HEK293 (cell line): Measurements from ENCODE around the gene BET1L.

Source experiments
- CTCF ChIA-PET: fragments of 350-600 bp; formaldehyde crosslinking; extraction: SDS; loops from one replicate; lab custom pipeline; 2021; ENCODE audit warnings: antibody characterized with exemption; lab: Yijun Ruan, JAX
- POLR2A ChIA-PET: fragments of 300-600 bp; formaldehyde crosslinking; extraction: SDS; loops from one replicate; lab custom pipeline; 2020; ENCODE audit warnings: antibody characterized with exemption, inconsistent platforms; lab: Yijun Ruan, JAX
- H3K27ac ChIP-seq: fragments of 200-500 bp; sonication (Bioruptor generic); 2 replicates; pipeline ENCODE4 v1.5.1; 2014; ENCODE audit warnings: low read depth, low read length, control low read depth, inconsistent platforms; ENCODE audit errors: extremely low read depth
- H3K36me3 ChIP-seq, 2 experiments: fragments of 200-500 bp in 1 of 2; sonication (Bioruptor generic) in 1 of 2; 1 replicate in 1 of 2; 2 replicates in 1 of 2; pipeline ENCODE4 v1.5.1; 2014 to 2017; ENCODE audit warnings: inconsistent platforms in 2 of 2, low read length in 2 of 2; ENCODE audit not compliant: control insufficient read depth in 2 of 2, insufficient read depth in 1 of 2
- H3K4me1 ChIP-seq: fragments of 200-500 bp; sonication (Bioruptor generic); 2 replicates; pipeline ENCODE4 v1.5.1; 2014; ENCODE audit warnings: mild to moderate bottlenecking, low read length, inconsistent platforms; ENCODE audit not compliant: control insufficient read depth, insufficient read depth
- H3K4me3 ChIP-seq: 2 replicates; pipeline ENCODE4 v1.5.1; 2011; ENCODE audit warnings: low read depth, mild to moderate bottlenecking, control low read depth, low read length, moderate library complexity
- H3K9me3 ChIP-seq: fragments of 200-500 bp; sonication (Bioruptor generic); 2 replicates; pipeline ENCODE4 v1.5.1; 2014; ENCODE audit warnings: low read depth, low read length, inconsistent platforms; ENCODE audit not compliant: control insufficient read depth, insufficient read depth
- EGR2 ChIP-seq: fragments of 450-650 bp; formaldehyde crosslinking; IDR thresholded peaks from 2 replicates; pipeline ENCODE4 v1.5.1; 2016; ENCODE audit warnings: low read depth, missing biosample characterization, missing genetic modification characterization
- YY2 ChIP-seq: fragments of 450-650 bp; formaldehyde crosslinking; IDR thresholded peaks from 2 replicates; pipeline ENCODE4 v1.5.1; 2016; ENCODE audit warnings: missing biosample characterization, missing genetic modification characterization
- ZFHX2 ChIP-seq: fragments of 450-650 bp; formaldehyde crosslinking; conservative IDR thresholded peaks from 2 replicates; pipeline ENCODE4 v1.5.1; 2016; ENCODE audit warnings: missing biosample characterization, missing genetic modification characterization
- ZFP3 ChIP-seq: fragments of 450-650 bp; formaldehyde crosslinking; IDR thresholded peaks from 2 replicates; pipeline ENCODE4 v1.5.1; 2016; ENCODE audit warnings: low read depth, missing biosample characterization, missing genetic modification characterization
- ZNF26 ChIP-seq: fragments of 450-650 bp; formaldehyde crosslinking; IDR thresholded peaks from 2 replicates; pipeline ENCODE4 v1.5.1; 2016; ENCODE audit warnings: missing biosample characterization, missing genetic modification characterization
- ZNF302 ChIP-seq: fragments of 450-650 bp; formaldehyde crosslinking; IDR thresholded peaks from 2 replicates; pipeline ENCODE4 v1.5.1; 2016; ENCODE audit warnings: missing biosample characterization, missing genetic modification characterization, low read depth
- ZNF677 ChIP-seq: fragments of 450-650 bp; IDR thresholded peaks from 2 replicates; pipeline ENCODE4 v1.5.0; 2018; ENCODE audit warnings: missing biosample characterization, mild to moderate bottlenecking, missing genetic modification characterization, moderate library complexity
- TF ChIP-seq, protein P1 (sequence below): fragments of 450-650 bp; formaldehyde crosslinking; IDR thresholded peaks from 2 replicates; pipeline ENCODE4 v1.5.1; 2016; ENCODE audit warnings: missing biosample characterization, missing genetic modification characterization
- TF ChIP-seq, protein P2 (sequence below): fragments of 450-650 bp; formaldehyde crosslinking; IDR thresholded peaks from 2 replicates; pipeline ENCODE4 v1.5.1; 2016; ENCODE audit warnings: missing biosample characterization, missing genetic modification characterization

The BET1L gene

GRCh38 chr11:235609-235996 is 28.4 kb upstream of the BET1L start (continued):
- peak; percentile 36; the same call in 1 of the 2 replicates for TF ChIP-seq ZFHX2 (tag by site-specific recombination)
- TF ChIP-seq ZNF26 (tag by site-specific recombination) = no peak
- TF ChIP-seq, all 188 proteins: peak for 4

- Histone ChIP-seq H3K4me1 (no peaks in the 10 kb centered on the region), H3K36me3 (peaks cover 0 to 27% of the 10 kb centered on the region in 2 experiments; a peak in 2 of 3 replicates), H3K4me3 (peak overlapping the region; percentile 74), H3K27ac (no peak overlapping the region), H3K9me3 (no peaks in the 10 kb centered on the region)
- TF ChIP-seq, protein P1, sequence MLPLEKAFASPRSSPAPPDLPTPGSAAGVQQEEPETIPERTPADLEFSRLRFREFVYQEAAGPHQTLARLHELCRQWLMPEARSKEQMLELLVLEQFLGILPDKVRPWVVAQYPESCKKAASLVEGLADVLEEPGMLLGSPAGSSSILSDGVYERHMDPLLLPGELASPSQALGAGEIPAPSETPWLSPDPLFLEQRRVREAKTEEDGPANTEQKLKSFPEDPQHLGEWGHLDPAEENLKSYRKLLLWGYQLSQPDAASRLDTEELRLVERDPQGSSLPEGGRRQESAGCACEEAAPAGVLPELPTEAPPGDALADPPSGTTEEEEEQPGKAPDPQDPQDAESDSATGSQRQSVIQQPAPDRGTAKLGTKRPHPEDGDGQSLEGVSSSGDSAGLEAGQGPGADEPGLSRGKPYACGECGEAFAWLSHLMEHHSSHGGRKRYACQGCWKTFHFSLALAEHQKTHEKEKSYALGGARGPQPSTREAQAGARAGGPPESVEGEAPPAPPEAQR = no peak
- no peak for TF ChIP-seq ZNF677
- no peak for TF ChIP-seq ZNF302 (tag by site-specific recombination)
- no peak for TF ChIP-seq YY2
- CTCF ChIA-PET = interaction anchor here (0.5 to 1.0 kb wide), 4 partner anchors 13 to 124 kb away, joined by 3 to 5 read pairs (median 3); no protein-coding TSS in a partner anchor
- POLR2A ChIA-PET = interaction anchor here (1.3 to 1.8 kb wide), 2 partner anchors 27 to 28 kb away, joined by 4 to 16 read pairs; partner anchors contain the start of genes BET1L and RIC8A
Observed at GRCh38 chr11:235180-235579, 28.0 kb upstream of the BET1L start.

- ChIA-PET CTCF (interaction anchor here (1.7 kb wide), 1 partner anchor 17 kb away, joined by 5 read pairs; no protein-coding TSS in a partner anchor), POLR2A (interaction anchor here (0.6 kb wide), 1 partner anchor 14 kb away, joined by 4 read pairs; no protein-coding TSS in a partner anchor)
- H3K27ac ChIP-seq = no peak overlapping the region
- peaks cover 0 to 17% of the 10 kb centered on the region in 2 experiments; a peak in 2 of 3 replicates for H3K36me3 ChIP-seq
- no peak overlapping the region for H3K4me3 ChIP-seq
- H3K4me1 ChIP-seq = no peaks in the 10 kb centered on the region
- no peak for TF ChIP-seq ZFP3 (tag by site-specific recombination)
- TF ChIP-seq, all 188 proteins: peak for 0
- H3K9me3 ChIP-seq = no peaks in the 10 kb centered on the region
Observed at GRCh38 chr11:232783-233565, 25.8 kb upstream of the BET1L start.

DNA sequence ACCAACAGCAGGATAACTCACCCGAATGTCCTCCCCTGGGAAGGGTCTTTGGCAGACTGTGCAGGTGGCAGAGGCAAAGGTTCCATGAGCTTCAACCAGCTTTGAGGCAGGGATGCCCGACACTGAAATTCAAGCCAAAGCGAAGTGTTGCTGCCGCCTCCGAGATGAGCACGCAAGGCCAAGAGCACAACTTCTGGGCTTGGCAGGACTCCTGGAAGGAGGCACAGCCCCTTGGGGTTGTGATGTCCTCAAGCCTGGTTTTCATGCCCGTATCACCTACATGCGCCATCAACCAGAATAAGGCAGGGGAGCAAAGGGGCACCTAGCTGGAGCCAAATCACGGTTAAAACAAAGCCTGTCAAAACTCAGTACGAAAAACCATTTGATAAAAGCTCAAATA is 23.2 kb upstream of the BET1L start:
- Histone ChIP-seq H3K9me3 (no peaks in the 10 kb centered on the region), H3K27ac (no peak overlapping the region), H3K4me3 (no peak overlapping the region), H3K4me1 (no peaks in the 10 kb centered on the region), H3K36me3 (peaks cover 0 to 17% of the 10 kb centered on the region in 2 experiments; a peak in 2 of 3 replicates)
- ChIA-PET CTCF (interaction anchor here (0.7 to 1.5 kb wide), 2 partner anchors 20 to 125 kb away, joined by 3 to 4 read pairs; no protein-coding TSS in a partner anchor), POLR2A (interaction anchor here (1.6 kb wide), 1 partner anchor 23 kb away, joined by 11 read pairs; the partner anchor contains the start of genes BET1L and RIC8A)
- TF ChIP-seq, protein P2, sequence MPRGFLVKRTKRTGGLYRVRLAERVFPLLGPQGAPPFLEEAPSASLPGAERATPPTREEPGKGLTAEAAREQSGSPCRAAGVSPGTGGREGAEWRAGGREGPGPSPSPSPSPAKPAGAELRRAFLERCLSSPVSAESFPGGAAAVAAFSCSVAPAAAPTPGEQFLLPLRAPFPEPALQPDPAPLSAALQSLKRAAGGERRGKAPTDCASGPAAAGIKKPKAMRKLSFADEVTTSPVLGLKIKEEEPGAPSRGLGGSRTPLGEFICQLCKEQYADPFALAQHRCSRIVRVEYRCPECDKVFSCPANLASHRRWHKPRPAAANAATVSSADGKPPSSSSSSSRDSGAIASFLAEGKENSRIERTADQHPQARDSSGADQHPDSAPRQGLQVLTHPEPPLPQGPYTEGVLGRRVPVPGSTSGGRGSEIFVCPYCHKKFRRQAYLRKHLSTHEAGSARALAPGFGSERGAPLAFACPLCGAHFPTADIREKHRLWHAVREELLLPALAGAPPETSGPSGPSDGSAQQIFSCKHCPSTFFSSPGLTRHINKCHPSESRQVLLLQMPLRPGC (tag by site-specific recombination) = no peak
- no peak for TF ChIP-seq EGR2
